Naive B cell (primary cell): Measurements from ENCODE around the gene ATP6V1G1. TPM values are rescaled to one million over a fixed set of nuclear protein-coding genes. Genes with fewer than 3 reads are reported as not detected.

ENCODE experiments used
- ATAC-seq, 2 donors: fragments of 150-1000 bp; cut with Tn5 transposase; 2 replicates each; pipeline ENCODE4 v1.10.0; 2021; ENCODE audit warnings: low read depth in 2 of 2, mild to moderate bottlenecking in 2 of 2, moderate library complexity in 2 of 2
- DNase-seq: peaks from one replicate; pipeline ENCODE4 v3.0.0; 2022
- H3K27ac Mint-ChIP-seq, 6 donors: one replicate each; pipeline ENCODE4 v1.8.0; 2020 to 2022; ENCODE audit warnings: mild to moderate bottlenecking in 6 of 6, mixed read lengths in 6 of 6, moderate library complexity in 5 of 6, inconsistent platforms in 2 of 6
- H3K27me3 Mint-ChIP-seq, 3 donors: one replicate each; pipeline ENCODE4 v1.8.0; 2021 to 2022; ENCODE audit warnings: mixed read lengths in 3 of 3, mild to moderate bottlenecking in 1 of 3
- H3K36me3 Mint-ChIP-seq, 2 donors: one replicate each; pipeline ENCODE4 v1.8.0; 2020 to 2022; ENCODE audit warnings: mixed read lengths in 2 of 2, inconsistent platforms in 1 of 2, mild to moderate bottlenecking in 1 of 2
- H3K4me1 Mint-ChIP-seq, 3 donors: one replicate each; pipeline ENCODE4 v1.8.0; 2020 to 2022; ENCODE audit warnings: mixed read lengths in 3 of 3, inconsistent platforms in 1 of 3, mild to moderate bottlenecking in 1 of 3, moderate library complexity in 1 of 3
- H3K4me3 Mint-ChIP-seq, 8 donors: one replicate each; pipeline ENCODE4 v1.8.0; 2020 to 2022; ENCODE audit warnings: mild to moderate bottlenecking in 8 of 8, mixed read lengths in 8 of 8, moderate library complexity in 8 of 8, inconsistent platforms in 2 of 8
- H3K9me3 Mint-ChIP-seq, 7 donors: one replicate each; pipeline ENCODE4 v1.8.0; 2020 to 2022; ENCODE audit warnings: mixed read lengths in 7 of 7, mild to moderate bottlenecking in 5 of 7, inconsistent platforms in 2 of 7, moderate library complexity in 1 of 7
- polyA plus RNA-seq, 6 donors: library from polyadenylated mRNA; unstranded; fragments of 300-500 nt; fragmentation: Illumina TruSeq; gene quantifications; one replicate each; pipeline ENCODE4 v1.2.3, GENCODE V29; 2021; ENCODE audit warnings: low read depth in 6 of 6

Gene ATP6V1G1
- polyA plus RNA-seq, 6 donors from 2014 or later, result 425 to 637 (median 511) TPM

GRCh38 chr9:114621975-114622609 is 34.5 kb downstream of the ATP6V1G1 start:
- no peak for DNase-seq
- H3K4me3 Mint-ChIP-seq, result no peak overlapping the region
- peaks cover 28 to 56% (median 49%) of the 10 kb centered on the region in 3 donors for H3K4me1 Mint-ChIP-seq
- H3K27me3 Mint-ChIP-seq, result no peaks in the 10 kb centered on the region
- no peaks in the 10 kb centered on the region for H3K9me3 Mint-ChIP-seq
- peaks cover 23 to 29% of the 10 kb centered on the region in 2 donors for H3K36me3 Mint-ChIP-seq
- H3K27ac Mint-ChIP-seq, result peak overlapping the region in 3 of 6 donors; percentile 11 to 90 (median 76)
- no peak for ATAC-seq

GRCh38 chr9:114624677-114625076 is 37.1 kb downstream of the ATP6V1G1 start:
- ATAC-seq (no peak), DNase-seq (no peak)
- Mint-ChIP-seq H3K4me1 (peaks cover 21 to 42% (median 27%) of the 10 kb centered on the region in 3 donors), H3K27me3 (no peaks in the 10 kb centered on the region), H3K36me3 (peaks cover 35 to 45% of the 10 kb centered on the region in 2 donors), H3K4me3 (no peak overlapping the region), H3K9me3 (no peaks in the 10 kb centered on the region), H3K27ac (peak overlapping the region in 1 of 6 donors; percentile 85)

DNA sequence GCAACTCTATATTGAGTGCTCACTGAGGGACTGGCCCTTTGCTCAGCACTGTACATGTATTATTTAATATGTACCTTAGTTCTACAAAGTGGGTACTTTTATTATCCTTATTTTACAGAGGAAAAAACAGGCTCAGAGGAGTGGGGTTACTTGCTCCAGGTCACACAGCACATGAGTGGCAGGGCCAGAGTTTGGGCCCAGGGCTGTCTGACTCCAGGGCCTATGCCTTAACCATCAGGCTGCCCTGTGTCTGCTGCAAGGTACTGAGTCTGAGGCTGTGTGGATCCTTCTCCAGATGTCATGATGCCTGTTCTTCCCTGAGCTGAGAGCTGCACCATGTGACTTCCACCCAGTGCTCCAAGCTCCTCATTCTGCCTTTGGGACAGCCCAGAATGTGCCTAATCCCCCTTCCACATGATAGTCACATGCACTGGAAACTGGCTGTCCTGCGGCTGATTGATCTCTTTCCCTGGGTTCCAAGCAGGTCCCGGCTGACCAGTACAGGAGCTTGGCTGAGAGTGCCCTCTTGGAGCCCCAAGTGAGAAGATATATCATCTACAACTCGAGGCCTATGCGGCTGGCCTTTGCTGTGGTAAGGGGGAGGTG is 38.9 kb downstream of the ATP6V1G1 start:
- H3K27me3 Mint-ChIP-seq, result no peaks in the 10 kb centered on the region
- H3K4me1 Mint-ChIP-seq, result peaks cover 16 to 28% (median 17%) of the 10 kb centered on the region in 3 donors
- DNase-seq, result no peak
- peak overlapping the region in 3 of 6 donors; percentile 23 to 74 (median 47) for H3K27ac Mint-ChIP-seq
- no peaks in the 10 kb centered on the region for H3K9me3 Mint-ChIP-seq
- H3K36me3 Mint-ChIP-seq, result peaks cover 36 to 52% of the 10 kb centered on the region in 2 donors
- H3K4me3 Mint-ChIP-seq, result no peak overlapping the region
- no peak for ATAC-seq

GRCh38 chr9:114627553-114627952 is 40.0 kb downstream of the ATP6V1G1 start:
- Mint-ChIP-seq H3K4me3 (no peak overlapping the region), H3K4me1 (peaks cover 9 to 18% (median 11%) of the 10 kb centered on the region in 3 donors), H3K36me3 (peaks cover 32 to 43% of the 10 kb centered on the region in 2 donors), H3K9me3 (no peaks in the 10 kb centered on the region), H3K27me3 (no peaks in the 10 kb centered on the region), H3K27ac (no peak overlapping the region)
- ATAC-seq (no peak), DNase-seq (no peak)

DNA sequence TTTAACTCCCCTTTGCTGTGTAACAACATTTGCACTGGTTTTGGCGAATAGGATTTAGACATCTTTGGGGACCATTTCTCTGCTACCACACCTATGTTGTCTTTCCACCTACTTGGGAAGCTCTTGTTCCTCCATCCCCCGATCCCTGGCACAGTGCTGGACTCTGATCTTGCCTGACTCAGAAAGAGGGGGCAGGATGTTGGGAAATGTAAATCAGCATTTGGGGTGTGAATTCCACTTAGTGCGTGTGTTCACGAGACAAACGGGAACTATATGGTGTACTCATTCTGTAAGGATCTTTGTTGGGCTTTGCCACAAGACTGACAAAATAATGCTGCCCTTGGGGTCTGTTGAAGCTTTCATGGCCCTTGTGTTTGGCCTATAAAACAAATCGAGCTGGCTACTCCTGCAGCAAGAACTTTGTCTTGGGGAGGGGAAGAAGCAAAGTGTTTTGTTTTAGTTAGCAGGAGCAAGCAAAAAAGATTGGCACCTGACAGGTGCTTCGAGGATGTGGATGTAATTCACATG is 42.1 kb downstream of the ATP6V1G1 start:
- H3K9me3 Mint-ChIP-seq, result no peaks in the 10 kb centered on the region
- H3K27me3 Mint-ChIP-seq, result no peaks in the 10 kb centered on the region
- H3K27ac Mint-ChIP-seq, result peak overlapping the region in 1 of 6 donors; percentile 27
- peaks cover 37 to 40% of the 10 kb centered on the region in 2 donors for H3K36me3 Mint-ChIP-seq
- no peak overlapping the region for H3K4me3 Mint-ChIP-seq
- ATAC-seq (no peak), DNase-seq (no peak)
- H3K4me1 Mint-ChIP-seq, result peaks cover 2 to 14% (median 7%) of the 10 kb centered on the region in 3 donors

- no peaks in the 10 kb centered on the region for H3K9me3 Mint-ChIP-seq
- peak overlapping the region in 1 of 6 donors; percentile 82 for H3K27ac Mint-ChIP-seq
- no peaks in the 10 kb centered on the region for H3K27me3 Mint-ChIP-seq
- DNase-seq (no peak), ATAC-seq (no peak)
- peaks cover 0 to 18% (median 9%) of the 10 kb centered on the region in 3 donors for H3K4me1 Mint-ChIP-seq
- H3K4me3 Mint-ChIP-seq, result no peak overlapping the region
- peaks cover 37 to 42% of the 10 kb centered on the region in 2 donors for H3K36me3 Mint-ChIP-seq
Measured at GRCh38 chr9:114631166-114631565, 43.6 kb downstream of the ATP6V1G1 start.

- Mint-ChIP-seq H3K27ac (peak overlapping the region in 1 of 6 donors; percentile 47), H3K4me1 (peaks cover 0 to 13% (median 9%) of the 10 kb centered on the region in 3 donors), H3K9me3 (no peaks in the 10 kb centered on the region), H3K36me3 (peaks cover 27 to 49% of the 10 kb centered on the region in 2 donors), H3K4me3 (no peak overlapping the region), H3K27me3 (no peaks in the 10 kb centered on the region)
- no peak for ATAC-seq
- DNase-seq, result no peak
Measured at GRCh38 chr9:114633438-114634089, 46.0 kb downstream of the ATP6V1G1 start.

DNA sequence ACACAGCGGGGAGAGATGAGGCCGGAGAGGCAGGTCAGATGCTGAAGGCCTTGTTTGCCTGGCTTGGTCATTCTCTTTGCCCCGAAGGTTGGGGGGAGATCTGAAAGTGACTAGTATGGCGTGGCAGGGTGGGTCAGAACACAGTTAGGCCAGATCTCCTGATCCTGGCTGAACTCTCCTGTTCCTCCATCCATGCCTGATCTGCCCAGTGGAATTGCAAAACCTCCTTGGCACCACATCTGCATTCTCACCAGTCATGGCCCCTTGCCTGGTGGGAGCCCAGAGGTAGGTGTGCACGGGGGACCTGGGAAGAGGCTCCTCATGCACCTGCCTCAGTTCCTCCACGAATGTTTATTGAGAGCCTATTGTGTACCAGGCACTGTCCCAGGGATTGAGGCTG is 46.8 kb downstream of the ATP6V1G1 start:
- H3K4me3 Mint-ChIP-seq, result no peak overlapping the region
- no peaks in the 10 kb centered on the region for H3K9me3 Mint-ChIP-seq
- peaks cover 27 to 46% of the 10 kb centered on the region in 2 donors for H3K36me3 Mint-ChIP-seq
- no peak for DNase-seq
- H3K27me3 Mint-ChIP-seq, result no peaks in the 10 kb centered on the region
- peak overlapping the region in 1 of 6 donors; percentile 11 for H3K27ac Mint-ChIP-seq
- H3K4me1 Mint-ChIP-seq, result peaks cover 0 to 11% (median 6%) of the 10 kb centered on the region in 3 donors
- ATAC-seq, result no peak

- no peak for ATAC-seq
Measured at GRCh38 chr9:114638404-114638803, 50.8 kb downstream of the ATP6V1G1 start.

DNA sequence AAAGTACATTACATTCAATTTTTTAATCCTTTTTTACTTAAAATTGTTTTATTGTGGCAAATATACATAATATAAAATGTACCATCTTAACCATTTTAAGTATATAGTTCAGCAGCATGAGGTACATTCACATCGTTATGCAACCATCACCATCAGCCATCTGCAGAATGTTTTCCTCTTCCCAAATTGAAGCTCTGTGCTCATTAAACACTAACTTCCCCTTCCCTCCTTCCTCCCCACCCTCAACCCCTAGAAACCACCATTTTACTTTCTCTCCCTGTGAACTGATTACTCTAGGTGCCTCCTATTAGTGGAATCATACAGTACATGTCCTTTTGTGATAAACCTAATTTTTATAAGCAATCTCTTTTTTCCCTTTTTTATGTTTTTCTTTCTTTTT is 54.4 kb downstream of the ATP6V1G1 start:
- ATAC-seq, result peak; percentile 52 to 63
- Mint-ChIP-seq H3K9me3 (no peaks in the 10 kb centered on the region), H3K27me3 (no peaks in the 10 kb centered on the region), H3K27ac (peak overlapping the region; percentile 55 to 90 (median 81)), H3K36me3 (peaks cover 19 to 44% of the 10 kb centered on the region in 2 donors), H3K4me3 (peak overlapping the region in 4 of 8 donors; percentile 47 to 67 (median 55)), H3K4me1 (peaks cover 7 to 16% (median 10%) of the 10 kb centered on the region in 3 donors)
- no peak for DNase-seq

More at GRCh38 chr9:114638404-114638803, 50.8 kb downstream of the ATP6V1G1 start:
- H3K9me3 Mint-ChIP-seq, result no peaks in the 10 kb centered on the region
- no peak overlapping the region for H3K4me3 Mint-ChIP-seq
- peaks cover 22 to 37% of the 10 kb centered on the region in 2 donors for H3K36me3 Mint-ChIP-seq
- peak overlapping the region in 2 of 6 donors; percentile 47 to 60 for H3K27ac Mint-ChIP-seq
- no peaks in the 10 kb centered on the region for H3K27me3 Mint-ChIP-seq
- H3K4me1 Mint-ChIP-seq, result peaks cover 13 to 16% (median 15%) of the 10 kb centered on the region in 3 donors
- DNase-seq, result no peak

- Mint-ChIP-seq H3K36me3 (peaks cover 19 to 53% of the 10 kb centered on the region in 2 donors), H3K4me1 (peaks cover 7 to 16% (median 10%) of the 10 kb centered on the region in 3 donors), H3K4me3 (no peak overlapping the region), H3K27ac (peak overlapping the region in 2 of 6 donors; percentile 11 to 62), H3K27me3 (no peaks in the 10 kb centered on the region), H3K9me3 (peaks cover 0 to 5% (median 2%) of the 10 kb centered on the region in 7 donors)
- DNase-seq (no peak), ATAC-seq (no peak)
Measured at GRCh38 chr9:114643001-114643400, 55.4 kb downstream of the ATP6V1G1 start.

GRCh38 chr9:114643896-114644295 is 56.3 kb downstream of the ATP6V1G1 start:
- ATAC-seq, result no peak
- no peak for DNase-seq
- H3K27ac Mint-ChIP-seq, result peak overlapping the region in 4 of 6 donors; percentile 3 to 57 (median 16)
- peaks cover 0 to 9% (median 4%) of the 10 kb centered on the region in 7 donors for H3K9me3 Mint-ChIP-seq
- H3K36me3 Mint-ChIP-seq, result peaks cover 19 to 50% of the 10 kb centered on the region in 2 donors
- peaks cover 7 to 16% (median 10%) of the 10 kb centered on the region in 3 donors for H3K4me1 Mint-ChIP-seq
- no peaks in the 10 kb centered on the region for H3K27me3 Mint-ChIP-seq
- H3K4me3 Mint-ChIP-seq, result no peak overlapping the region
